ENCODE data around the gene SAMD4A. TPM values are rescaled to one million over a fixed set of nuclear protein-coding genes. Genes with fewer than 3 reads are reported as not detected.

SAMD4A gene
- total RNA-seq, 1 donor from 2014 or later: 14.4 TPM

GRCh38 chr14:54584097-54584496 lies 17.2 kb downstream of the SAMD4A start:
- no peak for DNase-seq (ENCODE audit: extremely low spot score, unreplicated experiment)
- peaks cover 10% of the 10 kb centered on the region for H3K9me3 Mint-ChIP-seq
- H3K4me3 Mint-ChIP-seq: no peak overlapping the region
- H3K27me3 Mint-ChIP-seq: no peaks in the 10 kb centered on the region
- H3K4me1 Mint-ChIP-seq (ENCODE audit: unreplicated experiment): peaks cover 5% of the 10 kb centered on the region
- no peak for TF ChIP-seq CTCF (conservative IDR thresholded peaks at IDR 0.05)
- peaks cover 12% of the 10 kb centered on the region for H3K36me3 Mint-ChIP-seq
- no peak overlapping the region for H3K27ac Mint-ChIP-seq

- Mint-ChIP-seq H3K36me3 (peaks cover 12% of the 10 kb centered on the region), H3K4me3 (no peak overlapping the region), H3K27ac (no peak overlapping the region), H3K4me1 (ENCODE audit: unreplicated experiment) (no peaks in the 10 kb centered on the region), H3K27me3 (no peaks in the 10 kb centered on the region), H3K9me3 (peaks cover 10% of the 10 kb centered on the region)
- no peak for TF ChIP-seq CTCF (conservative IDR thresholded peaks at IDR 0.05)
- DNase-seq (ENCODE audit: extremely low spot score, unreplicated experiment): no peak
Observed at GRCh38 chr14:54585214-54585613, 18.3 kb downstream of the SAMD4A start.

GRCh38 chr14:54589076-54589475 lies 22.1 kb downstream of the SAMD4A start:
- H3K36me3 Mint-ChIP-seq: peaks cover 12% of the 10 kb centered on the region
- no peak for DNase-seq (ENCODE audit: extremely low spot score, unreplicated experiment)
- no peak for TF ChIP-seq CTCF (conservative IDR thresholded peaks at IDR 0.05)
- no peak overlapping the region for H3K4me3 Mint-ChIP-seq
- H3K27ac Mint-ChIP-seq: no peak overlapping the region
- no peaks in the 10 kb centered on the region for H3K4me1 Mint-ChIP-seq (ENCODE audit: unreplicated experiment)
- no peaks in the 10 kb centered on the region for H3K27me3 Mint-ChIP-seq
- peaks cover 10% of the 10 kb centered on the region for H3K9me3 Mint-ChIP-seq

GRCh38 chr14:54589843-54590242 lies 22.9 kb downstream of the SAMD4A start:
- no peak for TF ChIP-seq CTCF (conservative IDR thresholded peaks at IDR 0.05)
- Mint-ChIP-seq H3K27me3 (no peaks in the 10 kb centered on the region), H3K4me3 (no peak overlapping the region), H3K9me3 (peaks cover 10% of the 10 kb centered on the region), H3K27ac (no peak overlapping the region), H3K36me3 (peaks cover 12% of the 10 kb centered on the region), H3K4me1 (ENCODE audit: unreplicated experiment) (no peaks in the 10 kb centered on the region)
- DNase-seq (ENCODE audit: extremely low spot score, unreplicated experiment): no peak

GRCh38 chr14:54590481-54590880 lies 23.6 kb downstream of the SAMD4A start:
- H3K4me3 Mint-ChIP-seq: no peak overlapping the region
- H3K27me3 Mint-ChIP-seq: no peaks in the 10 kb centered on the region
- no peak for TF ChIP-seq CTCF (conservative IDR thresholded peaks at IDR 0.05)
- peaks cover 12% of the 10 kb centered on the region for H3K36me3 Mint-ChIP-seq
- H3K9me3 Mint-ChIP-seq: peaks cover 10% of the 10 kb centered on the region
- H3K4me1 Mint-ChIP-seq (ENCODE audit: unreplicated experiment): no peaks in the 10 kb centered on the region
- no peak overlapping the region for H3K27ac Mint-ChIP-seq
- DNase-seq (ENCODE audit: extremely low spot score, unreplicated experiment): no peak

- Mint-ChIP-seq H3K36me3 (peaks cover 6% of the 10 kb centered on the region), H3K27me3 (no peaks in the 10 kb centered on the region), H3K27ac (no peak overlapping the region), H3K9me3 (peaks cover 10% of the 10 kb centered on the region), H3K4me1 (ENCODE audit: unreplicated experiment) (no peaks in the 10 kb centered on the region), H3K4me3 (no peak overlapping the region)
- no peak for DNase-seq (ENCODE audit: extremely low spot score, unreplicated experiment)
- TF ChIP-seq CTCF (conservative IDR thresholded peaks at IDR 0.05): no peak
Observed at GRCh38 chr14:54591461-54591860, 24.5 kb downstream of the SAMD4A start.
